Psoas muscle (tissue), 8 donors: ENCODE results near the gene SPATA24. TPM values are rescaled to one million over a fixed set of nuclear protein-coding genes. Genes with fewer than 3 reads are reported as not detected.

Experiments used
- ATAC-seq, 4 donors: fragments of 200-7000 bp; cut with Tn5 transposase; one replicate each; pipeline ENCODE4 v1.9.1; 2020; ENCODE audit warnings: moderate library complexity in 3 of 4, mild to moderate bottlenecking in 2 of 4
- DNase-seq, 2 donors: peaks; one replicate each; pipeline ENCODE4 v3.0.0-alpha.2; 2020
- H3K27ac ChIP-seq: fragments of 200-600 bp; one replicate; pipeline ENCODE4 v1.8.0; 2022
- H3K27me3 ChIP-seq, 3 donors: fragments of 200-600 bp in 1 of 3; one replicate each; pipeline versions ENCODE4 v1.6.1 to v1.8.0; 2013 to 2022; ENCODE audit warnings: low read length in 2 of 3, mild to moderate bottlenecking in 2 of 3, moderate library complexity in 1 of 3; ENCODE audit not compliant: insufficient read depth in 3 of 3
- H3K36me3 ChIP-seq, 2 donors: fragments of 200-600 bp in 1 of 2; one replicate each; pipeline versions ENCODE4 v1.6.1 to v1.8.0; 2013 to 2022; ENCODE audit warnings: low read depth in 1 of 2, mild to moderate bottlenecking in 1 of 2, moderate library complexity in 1 of 2; ENCODE audit not compliant: insufficient read depth in 1 of 2
- H3K4me1 ChIP-seq: fragments of 200-600 bp; one replicate; pipeline ENCODE4 v1.8.0; 2022
- H3K4me3 ChIP-seq: fragments of 200-600 bp; one replicate; pipeline ENCODE4 v1.8.0; 2022; ENCODE audit warnings: mild to moderate bottlenecking
- H3K9me3 ChIP-seq: fragments of 200-600 bp; one replicate; pipeline ENCODE4 v1.8.0; 2022
- WGBS, 3 donors: extraction: QIAGEN DNeasy Blood & Tissue Kit; methylation state at CpG; one replicate each; pipeline versions ENCODE4 v1.1.6 to v1.1.7; 2013; 5-methylcytosine and 5-hydroxymethylcytosine counted together
- intact Hi-C, 2 donors: fragments of 100-400 bp; cut with DNase I; formaldehyde crosslinking; loops; one replicate each; pipeline versions ENCODE4 v1.11.0 to v1.14.2; 2022
- polyA plus RNA-seq, 3 donors: library from polyadenylated mRNA; stranded (reverse); fragments of 200-250 nt; gene quantifications; one replicate each; pipeline ENCODE4 v1.2.3, GENCODE V29; 2013
- total RNA-seq, 4 donors: library from RNA; stranded (reverse); fragmentation: NEBNext Ultra II Directional in 2 of 4; extraction: Animal tissue kit (Norgen Biotek cat#: 25700) in 2 of 4; gene quantifications; one replicate each; pipeline versions ENCODE4 v1.2.1 to v1.2.4, GENCODE V29; 2021 to 2023
- TF ChIP-seq, protein P1 (sequence below): fragments of 200-600 bp; IDR thresholded peaks from one replicate; pipeline ENCODE4 v1.8.0; 2022; ENCODE audit warnings: antibody characterized with exemption
- donor health status: healthy with polysubstance abuse.
- donor health status: DM: no; HTN: no; CAD: no; lungs with moderate emphysema.
- donor health status: Bipolar disorder and iron deficiency.
- donor health status: healthy.
- donor health status: DM: yes; HTN: yes; CAD: no.
- donor health status: DM: no; HTN: no; CAD: no.
- donor health status: DM: no; HTN: no; CAD: no.
- donor health status: DM: yes; HTN: yes; CAD: no.

SPATA24 gene
- total and polyA plus RNA-seq, 7 donors = 6.7 to 18.8 (median 11.5) TPM

DNA sequence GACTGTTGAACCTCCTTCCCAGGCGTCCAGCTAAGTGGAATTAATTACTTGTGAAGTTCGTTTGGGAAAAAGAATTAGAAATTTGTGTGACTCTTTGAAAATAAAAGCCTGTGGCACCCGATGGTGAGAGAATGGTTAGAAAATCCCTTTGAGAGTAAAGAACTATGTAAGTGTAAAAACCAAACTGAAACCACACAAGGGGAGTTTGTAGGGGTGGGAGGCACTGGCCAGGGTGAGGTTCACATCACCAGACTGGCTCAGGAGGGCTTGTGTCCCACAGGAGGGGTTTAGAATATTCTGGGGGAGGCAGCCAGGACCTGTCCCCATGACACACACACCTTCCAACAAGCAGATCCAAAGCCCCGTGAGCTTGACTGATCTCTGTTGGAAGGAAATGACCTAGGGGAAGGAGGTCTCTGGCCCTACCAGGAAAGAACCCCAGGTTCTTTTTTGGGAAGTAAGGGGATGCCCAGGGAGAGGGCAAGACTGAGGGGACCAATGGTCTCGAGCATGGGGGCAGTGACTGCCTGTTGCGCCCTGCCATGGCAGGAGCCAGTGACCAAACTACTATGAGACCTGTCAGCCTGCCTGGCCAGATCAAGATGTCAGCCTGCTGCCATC is 4.3 kb downstream of the SPATA24 start:
- H3K9me3 ChIP-seq = no peaks in the 10 kb centered on the region
- intact Hi-C loops = no loop called here
- H3K36me3 ChIP-seq = peaks cover 0 to 8% of the 10 kb centered on the region in 2 donors
- no peaks in the 10 kb centered on the region for H3K27me3 ChIP-seq
- peak overlapping the region; percentile 41 for H3K27ac ChIP-seq
- peaks cover 35% of the 10 kb centered on the region for H3K4me1 ChIP-seq
- DNase-seq (peak in 1 of 2 donors; percentile 36), ATAC-seq (no peak)
- TF ChIP-seq, protein P1, sequence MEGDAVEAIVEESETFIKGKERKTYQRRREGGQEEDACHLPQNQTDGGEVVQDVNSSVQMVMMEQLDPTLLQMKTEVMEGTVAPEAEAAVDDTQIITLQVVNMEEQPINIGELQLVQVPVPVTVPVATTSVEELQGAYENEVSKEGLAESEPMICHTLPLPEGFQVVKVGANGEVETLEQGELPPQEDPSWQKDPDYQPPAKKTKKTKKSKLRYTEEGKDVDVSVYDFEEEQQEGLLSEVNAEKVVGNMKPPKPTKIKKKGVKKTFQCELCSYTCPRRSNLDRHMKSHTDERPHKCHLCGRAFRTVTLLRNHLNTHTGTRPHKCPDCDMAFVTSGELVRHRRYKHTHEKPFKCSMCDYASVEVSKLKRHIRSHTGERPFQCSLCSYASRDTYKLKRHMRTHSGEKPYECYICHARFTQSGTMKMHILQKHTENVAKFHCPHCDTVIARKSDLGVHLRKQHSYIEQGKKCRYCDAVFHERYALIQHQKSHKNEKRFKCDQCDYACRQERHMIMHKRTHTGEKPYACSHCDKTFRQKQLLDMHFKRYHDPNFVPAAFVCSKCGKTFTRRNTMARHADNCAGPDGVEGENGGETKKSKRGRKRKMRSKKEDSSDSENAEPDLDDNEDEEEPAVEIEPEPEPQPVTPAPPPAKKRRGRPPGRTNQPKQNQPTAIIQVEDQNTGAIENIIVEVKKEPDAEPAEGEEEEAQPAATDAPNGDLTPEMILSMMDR = no peak
- H3K4me3 ChIP-seq = no peak overlapping the region
- 75 to 87% (median 75%) methylated on average over 6 of the region's 6 CpGs for WGBS, 3 donors

DNA sequence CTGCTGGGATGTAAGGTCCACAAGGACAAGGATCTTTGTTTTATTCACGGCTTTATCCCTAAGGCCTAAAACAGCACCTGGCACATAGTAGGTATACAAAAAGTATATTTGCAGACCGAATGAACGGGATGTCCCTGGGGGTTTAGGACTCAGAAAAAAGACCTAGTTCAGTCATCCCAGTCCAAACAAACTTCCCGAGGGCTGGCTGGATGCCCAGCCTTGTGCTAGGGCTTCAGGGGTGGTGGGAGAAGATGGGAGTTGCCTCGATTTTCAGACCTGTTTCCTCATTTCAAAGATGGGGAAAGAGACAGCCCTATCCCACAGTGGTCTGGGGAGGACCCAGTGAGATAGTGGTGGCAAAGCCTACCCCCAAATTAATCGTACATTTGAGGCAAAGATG is 6.0 kb downstream of the SPATA24 start:
- ATAC-seq (no peak), DNase-seq (peak in 1 of 2 donors; percentile 32)
- Histone ChIP-seq H3K4me1 (peaks cover 27% of the 10 kb centered on the region), H3K27me3 (no peaks in the 10 kb centered on the region), H3K9me3 (no peaks in the 10 kb centered on the region), H3K4me3 (no peak overlapping the region), H3K27ac (peak overlapping the region; percentile 100), H3K36me3 (peaks cover 0 to 11% of the 10 kb centered on the region in 2 donors)
- WGBS, 3 donors = 42 to 43% (median 43%) methylated on average over 6 of the region's 6 CpGs
- intact Hi-C loops = no loop called here
- TF ChIP-seq, protein P1 = no peak

DNA sequence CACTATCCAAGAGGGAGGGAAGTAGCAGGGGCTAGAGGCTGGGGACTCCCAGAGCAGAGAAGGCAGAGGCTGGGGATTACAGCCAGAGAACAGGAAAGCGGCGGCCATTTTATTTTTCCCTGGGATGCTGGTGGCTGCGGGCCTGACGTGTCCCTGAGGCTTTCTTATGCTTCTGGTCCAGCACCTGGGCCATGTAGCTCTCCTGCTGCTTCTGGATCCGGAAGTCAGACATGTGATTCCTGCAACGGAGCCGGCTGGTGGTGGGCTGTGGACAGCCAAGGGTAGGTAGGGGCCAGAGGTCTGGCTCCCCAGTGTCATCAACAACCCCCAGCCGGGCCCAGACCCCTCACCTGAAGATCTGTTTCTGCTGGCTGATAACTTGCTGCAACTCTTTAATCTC is 7.2 kb downstream of the SPATA24 start:
- intact Hi-C loops = no loop called here
- Histone ChIP-seq H3K36me3 (peaks cover 0 to 18% of the 10 kb centered on the region in 2 donors), H3K4me3 (peak overlapping the region; percentile 93), H3K9me3 (no peaks in the 10 kb centered on the region), H3K27me3 (no peaks in the 10 kb centered on the region), H3K4me1 (peaks cover 26% of the 10 kb centered on the region), H3K27ac (peak overlapping the region; percentile 100)
- peak in 1 of 2 donors; percentile 45 for DNase-seq
- no peak for ATAC-seq
- TF ChIP-seq, protein P1 = no peak
- WGBS, 3 donors = 55 to 66% (median 62%) methylated on average over 8 of the region's 8 CpGs

DNA sequence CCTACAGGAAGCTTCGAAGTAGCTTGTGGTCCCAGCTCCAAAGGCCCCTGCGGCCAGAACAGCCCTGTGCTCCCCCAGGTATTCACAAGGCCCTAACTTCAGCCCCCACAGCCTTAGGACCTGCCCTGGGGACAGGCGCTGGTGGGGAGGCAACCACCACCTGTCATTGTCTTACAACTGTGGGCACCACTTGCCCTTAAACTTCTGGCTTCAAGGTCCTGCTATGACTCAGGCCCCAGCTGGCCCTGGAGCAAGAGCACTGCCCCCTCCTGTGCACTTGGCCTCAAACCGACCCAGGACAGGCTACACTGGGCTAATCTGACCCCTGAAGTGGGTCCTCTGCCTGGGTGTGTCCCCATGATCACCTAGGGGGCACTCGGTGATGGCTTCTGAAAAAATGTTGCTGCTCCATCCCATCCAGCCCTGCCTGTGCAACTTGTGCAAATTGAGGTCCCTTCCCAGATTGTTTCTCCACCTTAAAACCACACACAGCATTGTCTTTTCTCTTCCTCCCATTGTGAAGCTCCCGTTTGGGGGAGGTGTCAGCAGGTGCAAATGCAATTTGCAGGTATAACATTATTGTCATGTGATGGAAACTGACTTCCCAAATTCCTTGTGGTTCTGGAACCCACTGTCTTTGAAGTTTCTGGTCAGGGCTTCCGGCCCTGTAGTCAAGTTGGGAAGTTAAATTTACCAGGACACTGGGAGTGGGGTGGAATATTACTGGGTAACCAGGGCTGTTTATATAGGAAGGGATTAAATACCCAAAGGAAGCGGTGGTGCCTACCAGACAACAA is 7.8 kb downstream of the SPATA24 start:
- Histone ChIP-seq H3K4me1 (peaks cover 33% of the 10 kb centered on the region), H3K9me3 (no peaks in the 10 kb centered on the region), H3K27ac (peak overlapping the region; percentile 100), H3K27me3 (no peaks in the 10 kb centered on the region), H3K36me3 (peaks cover 0 to 18% of the 10 kb centered on the region in 2 donors), H3K4me3 (peak overlapping the region; percentile 93)
- DNase-seq (peak; percentile 79 to 89), ATAC-seq (peak; percentile 70 to 76 (median 74))
- intact Hi-C loops = no loop called here
- TF ChIP-seq, protein P1 = no peak
- WGBS, 3 donors = 30 to 39% (median 36%) methylated on average over 8 of the region's 8 CpGs
